ENCODE measurements around the gene GALR1.
"Not testable (repeated sequence)": the region's sequence is repeated elsewhere in the genome, so short reads cannot be mapped to it uniquely, and the experiment has no call there.

The GALR1 gene

GRCh38 chr18:77248873-77249568, 627 bp upstream of the GALR1 start:
- in situ Hi-C loops (cut with MboI; ENCODE audit: low sequenced_read_pairs), result no loop called here

DNA sequence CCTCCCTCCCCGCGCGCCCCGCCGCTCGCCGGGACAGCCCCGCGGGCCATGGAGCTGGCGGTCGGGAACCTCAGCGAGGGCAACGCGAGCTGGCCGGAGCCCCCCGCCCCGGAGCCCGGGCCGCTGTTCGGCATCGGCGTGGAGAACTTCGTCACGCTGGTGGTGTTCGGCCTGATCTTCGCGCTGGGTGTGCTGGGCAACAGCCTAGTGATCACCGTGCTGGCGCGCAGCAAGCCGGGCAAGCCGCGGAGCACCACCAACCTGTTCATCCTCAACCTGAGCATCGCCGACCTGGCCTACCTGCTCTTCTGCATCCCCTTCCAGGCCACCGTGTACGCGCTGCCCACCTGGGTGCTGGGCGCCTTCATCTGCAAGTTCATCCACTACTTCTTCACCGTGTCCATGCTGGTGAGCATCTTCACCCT, 865 bp downstream of the GALR1 start:
- in situ Hi-C loops (cut with MboI; ENCODE audit: low sequenced_read_pairs), result no loop called here

- in situ Hi-C loops (cut with MboI; ENCODE audit: low sequenced_read_pairs), result no loop called here
Observed at GRCh38 chr18:77250926-77251729, 1.5 kb downstream of the GALR1 start.

GRCh38 chr18:77251730-77252050, 2.0 kb downstream of the GALR1 start:
- in situ Hi-C loops (cut with MboI; ENCODE audit: low sequenced_read_pairs), result no loop called here

- in situ Hi-C loops (cut with MboI; ENCODE audit: low sequenced_read_pairs), result no loop called here
Observed at GRCh38 chr18:77254711-77255405, 5.2 kb downstream of the GALR1 start.

GRCh38 chr18:77255426-77256105, 5.9 kb downstream of the GALR1 start:
- in situ Hi-C loops (cut with MboI; ENCODE audit: low sequenced_read_pairs), result no loop called here

- in situ Hi-C loops (cut with MboI; ENCODE audit: low sequenced_read_pairs), result no loop called here
Observed at GRCh38 chr18:77262643-77263465, 13.2 kb downstream of the GALR1 start.

DNA sequence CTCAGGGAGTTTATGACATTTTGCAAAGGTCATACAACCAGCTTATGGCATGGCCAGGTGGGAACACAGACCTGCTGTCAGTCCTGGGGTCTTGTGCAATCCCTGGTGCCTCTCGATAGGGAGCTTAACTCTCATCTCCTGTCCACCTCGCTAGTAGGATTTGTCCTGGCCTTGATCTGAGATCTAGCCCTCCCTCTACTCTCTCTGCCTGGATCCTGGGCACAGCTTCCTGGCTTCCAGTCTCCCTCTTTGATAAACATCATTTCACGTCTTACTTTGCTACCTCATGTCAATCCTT, 13.8 kb downstream of the GALR1 start:
- in situ Hi-C loops (cut with MboI; ENCODE audit: low sequenced_read_pairs), result no loop called here

- in situ Hi-C loops (cut with MboI; ENCODE audit: low sequenced_read_pairs), result no loop called here
Observed at GRCh38 chr18:77267969-77268368, 18.3 kb downstream of the GALR1 start.

GRCh38 chr18:77268456-77268855, 18.8 kb downstream of the GALR1 start:
- in situ Hi-C loops (cut with MboI; ENCODE audit: low sequenced_read_pairs), result no loop called here

GRCh38 chr18:77271576-77272481, 22.2 kb downstream of the GALR1 start:
- in situ Hi-C loops (cut with MboI; ENCODE audit: low sequenced_read_pairs), result no loop called here

- in situ Hi-C loops (cut with MboI; ENCODE audit: low sequenced_read_pairs), result not testable (repeated sequence)
Observed at GRCh38 chr18:77290841-77291240, 41.2 kb downstream of the GALR1 start.

DNA sequence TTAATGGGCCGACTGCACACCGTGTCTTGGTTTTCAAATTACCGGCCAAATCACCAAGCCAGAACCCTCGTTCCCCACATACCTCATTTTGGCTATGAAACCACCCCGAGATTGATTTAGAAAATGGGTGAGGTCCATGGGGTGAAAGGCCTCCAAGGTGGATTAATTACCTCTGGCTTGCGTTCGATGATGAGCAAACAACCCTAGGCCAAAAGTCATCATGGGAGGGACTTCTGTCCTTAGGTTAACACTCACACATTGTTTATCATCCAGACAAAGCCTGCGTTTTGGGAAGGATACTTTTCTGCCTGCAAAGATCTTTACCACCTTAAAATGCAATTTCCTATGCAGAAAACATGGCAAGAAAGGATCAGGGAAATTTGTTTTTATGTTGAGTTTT, 48.5 kb downstream of the GALR1 start:
- in situ Hi-C loops (cut with MboI; ENCODE audit: low sequenced_read_pairs), result no loop called here

DNA sequence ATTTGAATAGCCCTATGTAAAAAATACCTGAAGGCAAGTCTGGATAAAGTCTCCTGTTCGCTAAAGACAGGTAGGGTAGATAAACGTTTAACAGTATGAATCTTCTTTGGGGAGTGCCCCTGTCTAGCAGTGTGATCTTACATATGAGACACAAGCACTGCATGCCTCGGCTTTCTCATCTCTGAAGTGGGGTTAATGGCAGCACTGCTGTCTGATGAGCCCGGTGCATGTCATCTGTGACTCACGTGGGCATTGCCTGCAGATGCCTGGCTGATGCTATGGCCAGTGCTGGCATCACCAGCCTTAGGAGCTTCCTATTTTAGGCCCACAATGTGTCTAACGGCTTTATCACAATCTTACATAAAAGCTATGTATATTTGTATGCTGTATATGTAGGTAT, 50.1 kb downstream of the GALR1 start:
- in situ Hi-C loops (cut with MboI; ENCODE audit: low sequenced_read_pairs), result no loop called here

- in situ Hi-C loops (cut with MboI; ENCODE audit: low sequenced_read_pairs), result no loop called here
Observed at GRCh38 chr18:77300579-77300978, 50.9 kb downstream of the GALR1 start.

- in situ Hi-C loops (cut with MboI; ENCODE audit: low sequenced_read_pairs), result no loop called here
Observed at GRCh38 chr18:77304268-77304667, 54.6 kb downstream of the GALR1 start.

GRCh38 chr18:77305676-77306075, 56.0 kb downstream of the GALR1 start:
- in situ Hi-C loops (cut with MboI; ENCODE audit: low sequenced_read_pairs), result no loop called here

GRCh38 chr18:77308216-77308615, 58.6 kb downstream of the GALR1 start:
- in situ Hi-C loops (cut with MboI; ENCODE audit: low sequenced_read_pairs), result no loop called here

- in situ Hi-C loops (cut with MboI; ENCODE audit: low sequenced_read_pairs), result no loop called here
Observed at GRCh38 chr18:77314511-77314910, 64.9 kb downstream of the GALR1 start.

- in situ Hi-C loops (cut with MboI; ENCODE audit: low sequenced_read_pairs), result no loop called here
Observed at GRCh38 chr18:77314952-77315351, 65.3 kb downstream of the GALR1 start.
